Stimulated activated CD8-positive, alpha-beta memory T cell treated with anti-CD3 and anti-CD28 coated beads, Interleukin-15, amount 100 ng/mL, for 24 hours (primary cell): ENCODE measurements around the gene CHD3.
"Not testable (repeated sequence)": the region's sequence is repeated elsewhere in the genome, so short reads cannot be mapped to it uniquely, and the experiment has no call there.

Experiments
- DNase-seq: peaks from one replicate; pipeline ENCODE4 v3.0.0-alpha.2; 2020; ENCODE audit warnings: low read depth

CHD3 gene

DNA sequence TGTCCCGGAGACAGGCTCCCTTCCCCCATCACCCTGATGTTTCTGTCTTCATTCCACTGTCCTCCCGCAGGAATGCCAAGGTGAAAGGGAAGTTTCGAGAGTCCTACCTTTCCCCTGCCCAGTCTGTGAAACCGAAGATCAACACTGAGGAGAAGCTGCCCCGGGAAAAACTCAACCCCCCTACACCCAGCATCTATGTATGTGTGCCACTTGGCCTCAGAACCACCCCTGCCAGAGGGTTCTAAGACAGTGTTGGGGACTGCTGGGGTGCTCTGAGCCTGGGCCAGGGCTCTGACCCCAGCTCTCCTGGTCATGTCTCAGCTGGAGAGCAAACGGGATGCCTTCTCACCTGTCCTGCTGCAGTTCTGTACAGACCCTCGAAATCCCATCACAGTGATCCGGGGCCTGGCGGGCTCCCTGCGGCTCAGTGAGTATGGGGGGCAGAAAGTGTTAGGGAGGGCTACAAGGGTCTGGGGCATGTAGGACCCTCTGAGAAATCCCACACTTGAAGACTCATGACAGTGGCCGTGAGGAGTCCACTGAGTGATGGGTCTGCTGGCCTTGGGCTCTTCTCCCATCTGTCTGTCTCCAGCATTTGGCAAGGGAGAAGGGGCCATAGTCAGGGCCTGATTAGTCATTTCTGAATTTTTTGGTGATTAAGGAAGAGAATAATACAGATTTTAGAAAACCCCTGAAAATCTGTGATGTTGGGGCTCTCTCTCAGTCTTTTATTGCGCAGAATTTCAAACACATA lies 38.7 kb upstream of the CHD3 start:
- no peak for DNase-seq

DNA sequence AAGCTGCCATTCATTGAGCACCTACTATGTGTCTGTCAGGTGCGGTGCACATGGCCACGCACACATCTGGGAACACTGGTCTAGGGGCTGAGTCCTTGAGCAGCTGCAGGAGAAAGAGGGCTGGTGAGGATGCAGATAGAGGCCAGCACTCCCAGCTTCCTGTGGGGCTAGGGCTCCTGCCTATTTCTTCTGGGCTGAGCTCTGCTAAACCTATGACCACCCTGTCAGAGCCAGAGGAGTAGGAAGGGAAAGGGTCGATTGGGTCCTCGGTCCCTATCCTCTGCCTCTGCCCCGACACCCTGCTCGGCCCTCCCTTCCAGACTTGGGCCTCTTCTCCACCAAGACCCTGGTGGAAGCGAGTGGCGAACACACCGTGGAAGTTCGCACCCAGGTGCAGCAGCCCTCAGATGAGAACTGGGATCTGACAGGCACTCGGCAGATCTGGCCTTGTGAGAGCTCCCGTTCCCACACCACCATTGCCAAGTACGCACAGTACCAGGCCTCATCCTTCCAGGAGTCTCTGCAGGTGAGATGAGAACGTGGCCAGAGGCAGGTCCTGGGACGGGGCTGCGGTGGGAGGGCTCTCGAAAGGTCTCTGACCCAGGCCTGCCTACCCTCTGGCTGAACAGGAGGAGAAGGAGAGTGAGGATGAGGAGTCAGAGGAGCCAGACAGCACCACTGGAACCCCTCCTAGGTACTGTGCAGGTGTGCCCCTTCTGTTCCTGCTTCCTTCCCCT lies 37.7 kb upstream of the CHD3 start:
- no peak for DNase-seq

DNA sequence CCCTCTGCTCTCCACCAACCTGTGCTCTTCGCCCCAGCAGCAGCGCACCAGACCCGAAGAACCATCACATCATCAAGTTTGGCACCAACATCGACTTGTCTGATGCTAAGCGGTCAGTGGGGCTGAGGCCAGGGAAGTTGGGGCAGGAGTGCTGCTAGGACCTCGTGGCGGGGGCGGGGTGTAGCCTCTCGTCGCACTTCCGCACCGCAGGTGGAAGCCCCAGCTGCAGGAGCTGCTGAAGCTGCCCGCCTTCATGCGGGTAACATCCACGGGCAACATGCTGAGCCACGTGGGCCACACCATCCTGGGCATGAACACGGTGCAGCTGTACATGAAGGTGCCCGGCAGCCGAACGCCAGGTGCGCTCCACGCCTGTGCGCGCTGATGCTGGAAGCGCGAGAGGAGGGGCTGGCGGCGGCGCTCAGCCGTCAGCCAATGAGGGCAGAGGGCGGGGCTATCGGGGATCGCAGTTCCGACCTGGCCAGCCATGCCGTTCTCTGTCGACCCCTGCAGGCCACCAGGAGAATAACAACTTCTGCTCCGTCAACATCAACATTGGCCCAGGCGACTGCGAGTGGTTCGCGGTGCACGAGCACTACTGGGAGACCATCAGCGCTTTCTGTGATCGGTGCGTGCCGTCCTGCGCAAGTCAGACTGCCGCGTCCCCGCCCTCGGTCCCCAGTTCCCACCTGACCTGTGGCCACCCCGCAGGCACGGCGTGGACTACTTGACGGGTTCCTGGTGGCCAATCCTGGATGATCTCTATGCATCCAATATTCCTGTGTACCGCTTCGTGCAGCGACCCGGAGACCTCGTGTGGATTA lies 36.9 kb upstream of the CHD3 start:
- peak; percentile 75 for DNase-seq

DNA sequence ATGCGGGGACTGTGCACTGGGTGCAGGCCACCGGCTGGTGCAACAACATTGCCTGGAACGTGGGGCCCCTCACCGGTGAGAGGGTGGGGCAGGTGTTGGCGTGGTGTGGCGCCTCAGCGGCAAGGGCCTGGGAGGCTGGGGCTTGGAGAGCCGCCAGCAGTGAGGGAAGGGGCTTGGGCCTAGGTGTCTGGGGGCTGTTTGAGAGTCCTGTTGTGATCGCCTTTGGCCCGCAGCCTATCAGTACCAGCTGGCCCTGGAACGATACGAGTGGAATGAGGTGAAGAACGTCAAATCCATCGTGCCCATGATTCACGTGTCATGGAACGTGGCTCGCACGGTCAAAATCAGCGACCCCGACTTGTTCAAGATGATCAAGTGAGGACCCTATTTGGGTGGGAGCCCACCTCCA lies 36.3 kb upstream of the CHD3 start:
- DNase-seq: no peak

DNA sequence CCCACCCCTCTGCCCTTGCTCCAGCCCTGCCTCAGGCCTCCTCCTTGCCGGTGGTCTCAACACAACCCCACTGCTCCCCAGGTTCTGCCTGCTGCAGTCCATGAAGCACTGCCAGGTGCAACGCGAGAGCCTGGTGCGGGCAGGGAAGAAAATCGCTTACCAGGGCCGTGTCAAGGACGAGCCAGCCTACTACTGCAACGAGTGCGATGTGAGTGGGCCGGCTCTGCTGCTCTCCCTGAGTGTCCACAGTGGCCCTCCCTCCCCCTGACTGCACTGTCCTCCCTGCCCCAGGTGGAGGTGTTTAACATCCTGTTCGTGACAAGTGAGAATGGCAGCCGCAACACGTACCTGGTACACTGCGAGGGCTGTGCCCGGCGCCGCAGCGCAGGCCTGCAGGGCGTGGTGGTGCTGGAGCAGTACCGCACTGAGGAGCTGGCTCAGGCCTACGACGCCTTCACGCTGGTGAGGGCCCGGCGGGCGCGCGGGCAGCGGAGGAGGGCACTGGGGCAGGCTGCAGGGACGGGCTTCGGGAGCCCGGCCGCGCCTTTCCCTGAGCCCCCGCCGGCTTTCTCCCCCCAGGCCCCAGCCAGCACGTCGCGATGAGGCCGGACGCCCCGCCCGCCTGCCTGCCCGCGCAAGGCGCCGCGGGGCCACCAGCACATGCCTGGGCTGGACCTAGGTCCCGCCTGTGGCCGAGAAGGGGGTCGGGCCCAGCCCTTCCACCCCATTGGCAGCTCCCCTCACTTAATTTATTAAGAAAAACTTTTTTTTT lies 35.5 kb upstream of the CHD3 start:
- DNase-seq: no peak

DNA sequence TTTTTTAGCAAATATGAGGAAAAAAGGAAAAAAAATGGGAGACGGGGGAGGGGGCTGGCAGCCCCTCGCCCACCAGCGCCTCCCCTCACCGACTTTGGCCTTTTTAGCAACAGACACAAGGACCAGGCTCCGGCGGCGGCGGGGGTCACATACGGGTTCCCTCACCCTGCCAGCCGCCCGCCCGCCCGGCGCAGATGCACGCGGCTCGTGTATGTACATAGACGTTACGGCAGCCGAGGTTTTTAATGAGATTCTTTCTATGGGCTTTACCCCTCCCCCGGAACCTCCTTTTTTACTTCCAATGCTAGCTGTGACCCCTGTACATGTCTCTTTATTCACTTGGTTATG lies 34.9 kb upstream of the CHD3 start:
- DNase-seq: no peak

DNA sequence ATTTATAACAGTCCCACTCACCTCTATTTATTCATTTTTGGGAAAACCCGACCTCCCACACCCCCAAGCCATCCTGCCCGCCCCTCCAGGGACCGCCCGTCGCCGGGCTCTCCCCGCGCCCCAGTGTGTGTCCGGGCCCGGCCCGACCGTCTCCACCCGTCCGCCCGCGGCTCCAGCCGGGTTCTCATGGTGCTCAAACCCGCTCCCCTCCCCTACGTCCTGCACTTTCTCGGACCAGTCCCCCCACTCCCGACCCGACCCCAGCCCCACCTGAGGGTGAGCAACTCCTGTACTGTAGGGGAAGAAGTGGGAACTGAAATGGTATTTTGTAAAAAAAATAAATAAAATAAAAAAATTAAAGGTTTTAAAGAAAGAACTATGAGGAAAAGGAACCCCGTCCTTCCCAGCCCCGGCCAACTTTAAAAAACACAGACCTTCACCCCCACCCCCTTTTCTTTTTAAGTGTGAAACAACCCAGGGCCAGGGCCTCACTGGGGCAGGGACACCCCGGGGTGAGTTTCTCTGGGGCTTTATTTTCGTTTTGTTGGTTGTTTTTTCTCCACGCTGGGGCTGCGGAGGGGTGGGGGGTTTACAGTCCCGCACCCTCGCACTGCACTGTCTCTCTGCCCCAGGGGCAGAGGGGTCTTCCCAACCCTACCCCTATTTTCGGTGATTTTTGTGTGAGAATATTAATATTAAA lies 34.4 kb upstream of the CHD3 start:
- no peak for DNase-seq

DNA sequence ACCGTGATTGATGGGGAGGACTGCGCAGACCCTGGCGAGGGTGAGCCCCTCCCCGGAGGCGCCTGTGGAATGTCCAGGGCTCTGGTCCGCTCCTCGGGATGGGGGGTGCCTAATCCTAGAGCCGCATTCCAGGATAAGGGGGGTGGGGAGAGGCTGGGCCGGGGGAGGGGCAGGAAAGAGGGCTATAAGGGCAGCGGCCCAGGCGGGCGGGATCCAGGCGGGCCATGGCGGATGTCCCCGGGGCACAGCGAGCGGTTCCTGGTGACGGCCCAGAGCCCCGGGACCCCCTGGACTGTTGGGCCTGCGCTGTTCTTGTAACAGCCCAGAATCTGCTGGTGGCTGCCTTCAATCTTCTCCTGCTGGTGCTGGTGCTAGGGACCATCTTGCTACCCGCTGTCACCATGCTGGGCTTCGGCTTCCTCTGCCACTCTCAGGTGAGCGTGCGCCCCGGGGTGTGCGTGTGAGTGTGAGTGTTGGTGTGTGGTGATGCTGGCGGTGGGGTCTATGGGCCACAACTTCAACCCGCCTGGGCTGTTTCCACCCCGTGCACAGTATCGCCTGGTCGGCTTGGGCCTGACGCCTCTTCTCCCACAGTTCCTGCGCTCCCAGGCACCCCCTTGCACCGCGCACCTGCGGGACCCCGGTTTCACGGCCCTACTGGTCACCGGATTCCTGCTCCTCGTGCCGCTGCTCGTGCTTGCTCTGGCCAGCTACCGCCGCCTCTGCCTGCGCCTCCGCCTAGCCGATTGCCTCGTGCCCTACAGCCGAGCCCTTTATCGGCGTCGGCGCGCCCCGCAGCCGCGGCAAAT lies 33.5 kb upstream of the CHD3 start, which contains the start of gene TMEM88:
Gene TMEM88, plus strand, starts transcription at position 216 of the 809 bp plus-strand sequence. Its CDS starts 9 bp downstream, at position 225.
- no peak for DNase-seq

DNA sequence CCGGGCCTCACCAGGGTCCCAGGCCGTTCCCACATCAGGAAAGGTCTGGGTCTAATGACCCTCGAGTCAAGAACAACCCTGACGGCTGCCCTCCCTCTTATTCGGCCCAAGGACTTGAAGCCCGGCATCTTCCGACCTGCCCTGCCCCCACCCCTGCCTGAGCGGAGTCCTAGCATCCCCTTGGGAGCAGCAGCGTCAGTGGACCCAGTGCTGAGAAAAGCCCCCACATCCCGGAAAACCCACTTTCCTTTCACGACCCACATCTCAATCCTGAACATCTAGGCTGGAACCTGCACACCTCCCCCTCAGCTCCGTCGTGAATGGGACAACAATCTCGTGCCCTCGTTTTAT lies 33.0 kb upstream of the CHD3 start:
- no peak for DNase-seq

DNA sequence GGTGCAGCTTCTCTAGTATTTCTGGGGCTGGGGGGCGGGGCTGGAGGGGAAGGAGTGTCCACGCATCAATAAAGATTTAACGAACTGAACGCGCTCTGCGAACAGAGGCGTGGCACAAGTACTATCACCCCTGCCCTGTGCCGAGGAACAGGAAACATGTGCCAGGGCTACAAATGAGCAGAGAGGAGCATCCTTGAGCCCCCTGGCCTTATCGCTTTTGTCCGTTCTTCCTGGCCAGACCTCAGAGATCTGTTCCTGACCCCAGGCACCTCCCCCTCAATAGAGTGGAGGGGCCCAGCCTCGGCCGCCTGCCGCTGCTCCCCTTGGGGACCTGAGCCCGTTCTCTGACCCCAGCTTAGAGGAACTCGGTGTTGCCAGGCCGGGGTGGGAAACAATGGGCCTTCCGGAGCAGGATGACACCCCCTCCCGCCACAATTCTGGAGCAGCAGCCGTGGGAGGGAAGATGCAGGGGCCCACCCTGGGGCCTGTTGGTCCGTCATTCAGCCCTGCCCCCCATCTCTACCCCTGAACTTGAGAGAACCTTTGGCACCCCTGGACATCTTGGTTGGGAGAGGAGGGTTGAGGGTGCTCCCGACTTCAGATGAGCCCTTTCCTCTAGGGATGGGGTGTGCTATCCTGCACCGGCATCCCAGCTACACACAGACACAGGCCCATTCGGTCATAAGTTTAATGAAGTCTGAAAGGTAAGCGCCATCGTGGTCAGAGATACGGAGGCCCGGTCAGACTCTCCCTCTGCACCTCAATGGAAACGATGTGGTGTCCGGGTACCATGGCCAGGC lies 32.4 kb upstream of the CHD3 start:
- no peak for DNase-seq

DNA sequence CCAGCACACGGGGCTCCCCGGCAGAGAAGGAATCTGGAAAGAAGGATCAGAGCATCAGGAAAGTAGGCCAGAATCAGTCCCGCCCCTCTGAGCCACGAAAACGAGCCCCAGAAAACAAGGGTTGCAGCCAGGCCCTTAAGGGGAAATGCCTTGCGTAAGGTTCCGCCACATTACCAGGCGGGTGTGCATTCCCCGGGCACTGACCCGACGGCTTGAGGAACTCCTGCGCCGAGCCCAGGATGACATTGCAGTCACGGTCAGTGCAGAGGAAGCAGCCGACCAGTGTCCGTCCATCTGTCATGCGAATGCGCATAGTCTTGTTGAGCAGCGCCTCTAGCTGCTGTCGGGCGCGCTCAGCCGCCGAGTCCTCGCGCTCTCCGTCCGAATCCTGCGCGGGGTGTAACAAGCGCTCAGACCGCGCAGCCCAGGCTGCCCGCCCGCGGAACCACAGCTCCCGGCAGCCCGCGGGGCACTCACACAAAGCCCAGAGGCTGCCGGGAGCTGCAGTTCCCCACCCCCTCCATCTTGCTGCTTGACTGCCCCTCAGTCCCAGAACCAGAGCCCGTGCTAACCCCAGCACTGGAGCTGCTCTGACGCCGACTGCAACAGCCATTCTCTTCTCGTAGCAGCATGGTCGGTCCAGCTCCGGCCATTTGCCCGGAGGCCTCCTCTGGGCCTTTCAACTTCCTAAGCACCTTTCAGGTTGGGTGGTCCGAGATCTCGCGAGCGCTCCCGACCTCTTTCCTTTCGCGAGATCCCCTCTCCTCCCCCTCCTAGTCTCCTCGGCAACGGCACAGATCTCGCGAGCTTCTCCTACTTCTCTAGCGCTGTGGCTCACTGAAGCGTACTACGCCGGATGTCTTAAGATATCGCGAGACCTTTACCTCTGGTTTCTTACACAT lies 31.5 kb upstream of the CHD3 start, which contains the start of gene NAA38:
Gene NAA38, minus strand, starts transcription at position 749 of the 902 bp plus-strand sequence. Its CDS starts 96 bp downstream, at position 653.
- peak; percentile 71 for DNase-seq

DNA sequence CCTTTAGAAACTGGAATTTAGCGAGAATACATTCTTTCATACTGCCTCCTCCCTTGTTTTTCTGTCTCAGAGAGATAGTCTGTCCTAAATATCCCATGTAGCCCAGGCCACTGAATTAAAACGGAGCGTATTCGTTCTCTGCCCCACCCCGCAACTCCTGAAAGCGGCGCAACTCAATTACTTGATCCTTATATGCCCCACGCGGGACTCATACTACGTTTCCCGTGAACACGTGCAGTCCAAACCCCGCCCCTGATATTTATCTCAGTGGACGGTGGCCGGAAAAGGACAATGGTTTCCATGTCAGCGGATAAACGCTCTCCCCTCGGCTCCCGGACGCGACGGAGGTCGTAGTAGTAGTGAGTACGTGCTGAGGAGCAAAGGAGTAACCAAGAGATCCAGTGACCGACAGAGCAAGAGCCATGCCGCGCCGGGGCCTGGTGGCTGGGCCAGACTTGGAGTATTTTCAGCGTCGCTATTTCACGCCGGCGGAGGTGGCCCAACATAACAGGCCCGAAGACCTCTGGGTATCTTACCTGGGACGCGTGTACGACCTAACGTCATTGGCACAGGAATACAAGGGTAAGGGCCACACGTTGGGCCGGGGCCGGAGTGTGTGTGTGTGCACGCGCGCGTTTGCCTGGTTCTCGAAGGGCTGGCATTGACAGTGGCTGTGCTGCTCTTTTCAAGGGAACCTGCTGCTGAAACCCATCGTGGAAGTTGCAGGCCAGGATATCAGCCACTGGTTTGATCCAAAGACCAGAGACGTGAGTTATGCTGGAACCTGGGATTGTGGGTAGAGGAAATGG lies 30.7 kb upstream of the CHD3 start, which contains the start of gene CYB5D1:
Gene CYB5D1, plus strand, starts transcription at position 291 of the 809 bp plus-strand sequence. Its CDS starts 132 bp downstream, at position 423.
- DNase-seq: peak; percentile 68

DNA sequence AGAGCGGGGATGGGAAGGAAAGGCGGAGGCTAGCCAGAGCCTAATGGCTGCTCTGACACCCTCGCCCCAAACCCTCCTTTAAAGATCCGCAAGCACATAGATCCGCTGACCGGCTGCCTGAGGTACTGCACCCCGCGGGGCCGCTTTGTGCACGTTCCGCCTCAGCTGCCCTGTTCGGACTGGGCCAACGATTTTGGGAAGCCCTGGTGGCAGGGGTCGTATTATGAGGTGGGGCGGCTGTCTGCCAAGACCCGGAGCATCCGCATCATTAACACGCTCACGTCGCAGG lies 30.1 kb upstream of the CHD3 start:
- no peak for DNase-seq

DNA sequence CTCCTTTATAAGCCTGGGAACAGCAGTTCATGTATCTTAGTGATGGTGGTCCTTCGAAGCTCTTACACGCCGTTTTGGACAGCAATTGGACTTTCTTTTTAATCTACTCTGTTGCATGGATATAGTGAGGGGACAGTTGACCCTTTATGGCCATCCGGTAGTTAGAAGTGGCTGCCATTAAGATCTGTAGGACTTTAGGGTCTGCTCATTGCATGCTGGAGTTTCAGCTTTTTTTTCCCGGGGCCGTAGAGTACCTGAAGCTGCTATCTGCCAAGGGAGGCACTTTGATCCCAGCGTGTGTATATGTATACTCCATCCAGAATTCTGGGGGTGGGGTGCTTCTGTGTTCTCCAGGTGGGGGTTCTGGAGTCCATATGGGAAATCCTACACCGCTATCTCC lies 29.6 kb upstream of the CHD3 start:
- DNase-seq: no peak

DNA sequence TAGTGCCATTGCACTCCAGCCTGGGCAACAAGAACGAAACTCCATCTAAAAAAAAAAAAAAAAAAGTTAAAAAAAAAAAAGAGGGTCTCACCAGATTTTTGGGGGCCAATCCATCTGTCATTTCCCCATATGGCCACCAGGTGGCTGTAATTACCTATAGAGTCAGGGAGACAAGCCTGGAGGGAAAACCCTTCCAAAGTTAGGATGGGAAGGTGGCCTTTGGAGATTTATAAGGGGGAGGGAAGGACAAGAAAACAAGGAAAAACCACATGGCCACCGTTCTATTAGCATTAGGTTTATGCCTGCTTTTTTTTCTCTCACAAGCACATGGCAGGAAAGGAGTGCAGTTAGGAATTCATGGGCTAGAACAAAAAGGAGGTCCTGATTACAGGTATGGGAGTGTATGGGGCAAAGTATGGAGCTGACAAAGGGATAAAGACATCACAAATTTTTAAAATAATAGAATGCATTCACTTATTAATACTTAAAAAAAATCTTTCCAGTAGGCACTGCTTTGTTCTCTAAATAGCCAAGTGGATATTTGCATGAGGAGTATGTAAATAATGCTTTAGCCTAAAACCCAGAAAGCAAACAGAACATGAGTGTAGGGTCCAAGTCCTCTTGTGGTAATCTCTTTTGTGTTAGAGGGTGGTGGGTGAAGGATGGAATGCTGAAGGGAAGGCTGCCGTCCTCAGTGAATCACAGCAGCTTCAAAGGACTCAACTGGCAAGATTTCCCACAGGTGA lies 25.7 kb upstream of the CHD3 start:
- no peak for DNase-seq

DNA sequence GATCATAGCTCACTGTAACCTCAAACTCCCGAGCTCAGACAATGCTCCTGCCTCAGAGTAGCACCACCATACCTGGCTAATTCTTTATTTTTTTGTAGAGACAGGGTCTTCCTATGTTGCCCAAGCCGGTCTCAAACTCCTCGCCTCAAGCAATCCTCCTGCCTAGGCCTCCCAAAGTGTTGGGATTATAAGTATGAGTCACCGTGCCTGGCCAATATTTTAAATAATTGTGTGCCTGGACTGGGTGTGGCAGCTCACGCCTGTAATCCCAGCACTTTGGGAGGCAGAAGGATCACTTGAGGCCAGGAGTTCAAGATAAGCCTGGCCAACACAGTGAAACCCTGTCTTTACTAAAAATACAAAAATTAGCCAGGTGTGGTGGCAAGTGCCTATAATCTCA lies 24.2 kb upstream of the CHD3 start:
- not testable (repeated sequence) for DNase-seq
